Fibroblast of lung (primary cell): ENCODE data around the gene CCND3.

ENCODE experiments used
- CTCF ChIP-seq, 2 donors: IDR thresholded peaks in 1 of 2; conservative IDR thresholded peaks in 1 of 2; 1 replicate in 1 of 2; 2 replicates in 1 of 2; pipeline ENCODE4 v1.5.1; 2011 to 2012; ENCODE audit warnings: low read length in 2 of 2, control low read depth in 1 of 2, inconsistent platforms in 1 of 2, low read depth in 1 of 2, mild to moderate bottlenecking in 1 of 2
- EZH2 ChIP-seq: IDR thresholded peaks from 2 replicates; pipeline ENCODE4 v1.5.1; 2012; ENCODE audit warnings: low read length, control low read depth, mild to moderate bottlenecking; ENCODE audit errors: missing control alignments

GRCh38 chr6:41939848-41940758 lies 1.5 kb downstream of the CCND3 start:
- TF ChIP-seq CTCF (conservative IDR thresholded peaks at IDR 0.05 in 1 of 2, IDR thresholded peaks at IDR 0.05 in 1 of 2; ENCODE audit: low read depth in 1 of 2, low read length in 2 of 2) (no peak), EZH2 (no peak)
